GM19043 (cell line): ENCODE data around the gene CAND1.
"Not testable (repeated sequence)": the region's sequence is repeated elsewhere in the genome, so short reads cannot be mapped to it uniquely, and the experiment has no call there.

Experiments used
- ATAC-seq: cut with Tn5 transposase; IDR thresholded peaks from one replicate; pipeline ENCODE4 v1.9.1; 2021; ENCODE audit warnings: low read depth; ENCODE audit not compliant: unreplicated experiment

Gene CAND1

DNA sequence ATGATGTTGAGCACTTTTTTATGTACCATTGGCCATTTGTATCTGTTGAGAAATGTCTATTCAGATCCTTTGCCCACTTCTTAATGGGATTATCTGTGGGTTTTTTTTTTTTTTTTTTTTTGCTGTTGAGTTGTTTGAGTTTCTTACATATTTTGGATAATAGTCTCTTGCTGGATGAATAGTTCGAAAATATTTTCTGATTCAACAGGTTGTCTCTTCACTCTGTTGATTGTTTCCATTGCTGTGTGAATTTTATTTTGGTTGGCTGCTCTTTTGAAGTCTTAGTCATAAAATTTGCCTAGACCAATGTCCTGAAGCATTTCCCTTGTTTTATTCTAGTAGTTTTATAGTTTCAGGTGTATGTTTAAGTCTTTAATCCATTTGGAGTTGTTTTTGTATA, 64.5 kb downstream of the CAND1 start:
- ATAC-seq = no peak

DNA sequence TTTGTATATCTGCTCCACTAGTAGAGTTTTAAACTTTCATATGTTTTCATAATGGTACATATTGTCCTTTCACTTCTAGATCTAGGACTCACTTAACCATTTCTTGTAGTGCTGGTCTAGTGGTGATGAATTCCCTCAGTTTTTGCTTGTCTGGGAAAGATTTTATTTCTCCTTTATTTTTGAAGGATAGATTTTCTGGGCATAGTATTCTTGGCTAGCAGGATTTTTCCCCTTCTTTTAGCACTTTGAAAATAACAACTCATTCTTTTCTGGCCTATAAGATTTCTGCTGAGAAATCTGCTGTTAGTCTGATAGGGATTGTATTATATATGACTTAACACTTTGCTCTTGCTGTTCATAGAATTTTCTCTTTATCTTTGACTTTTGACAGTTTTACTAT, 69.3 kb downstream of the CAND1 start:
- ATAC-seq = no peak

DNA sequence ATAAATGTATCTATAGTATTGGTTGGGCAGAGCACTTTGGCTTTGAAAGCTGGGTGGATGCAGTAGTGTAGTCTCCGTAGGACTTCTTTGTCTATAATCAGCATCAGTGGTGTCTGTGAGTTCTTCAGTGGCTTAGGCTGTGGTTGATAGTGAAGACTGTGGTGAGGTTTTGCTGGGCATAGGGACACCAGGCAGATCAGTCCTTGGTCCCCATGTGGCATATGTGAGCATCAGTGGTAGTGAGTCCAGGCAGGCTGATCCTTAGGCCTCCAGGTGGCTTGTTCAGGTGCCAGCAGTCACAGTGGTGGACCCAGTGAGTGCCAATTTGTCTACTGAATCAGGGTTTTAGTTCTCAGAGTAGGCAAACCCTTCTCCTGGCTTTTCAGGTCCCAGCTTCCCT, 70.4 kb downstream of the CAND1 start:
- no peak for ATAC-seq

DNA sequence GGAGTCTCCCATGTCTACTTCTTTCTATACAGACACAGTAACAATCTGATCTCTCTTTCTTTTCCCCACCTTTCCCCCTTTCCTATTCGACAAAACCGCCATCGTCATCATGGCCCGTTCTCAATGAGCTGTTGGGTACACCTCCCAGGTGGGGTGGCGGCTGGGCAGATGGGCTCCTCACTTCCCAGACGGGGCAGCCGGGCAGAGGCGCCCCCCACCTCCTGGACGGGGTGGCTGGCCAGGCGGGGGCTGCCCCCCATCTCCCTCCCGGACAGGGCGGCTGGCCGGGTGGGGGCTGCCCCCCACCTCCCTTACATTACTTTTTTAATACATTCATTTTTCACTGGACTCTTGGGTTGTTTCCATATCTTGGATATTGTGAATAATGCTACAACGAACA, 71.9 kb downstream of the CAND1 start:
- not testable (repeated sequence) for ATAC-seq

DNA sequence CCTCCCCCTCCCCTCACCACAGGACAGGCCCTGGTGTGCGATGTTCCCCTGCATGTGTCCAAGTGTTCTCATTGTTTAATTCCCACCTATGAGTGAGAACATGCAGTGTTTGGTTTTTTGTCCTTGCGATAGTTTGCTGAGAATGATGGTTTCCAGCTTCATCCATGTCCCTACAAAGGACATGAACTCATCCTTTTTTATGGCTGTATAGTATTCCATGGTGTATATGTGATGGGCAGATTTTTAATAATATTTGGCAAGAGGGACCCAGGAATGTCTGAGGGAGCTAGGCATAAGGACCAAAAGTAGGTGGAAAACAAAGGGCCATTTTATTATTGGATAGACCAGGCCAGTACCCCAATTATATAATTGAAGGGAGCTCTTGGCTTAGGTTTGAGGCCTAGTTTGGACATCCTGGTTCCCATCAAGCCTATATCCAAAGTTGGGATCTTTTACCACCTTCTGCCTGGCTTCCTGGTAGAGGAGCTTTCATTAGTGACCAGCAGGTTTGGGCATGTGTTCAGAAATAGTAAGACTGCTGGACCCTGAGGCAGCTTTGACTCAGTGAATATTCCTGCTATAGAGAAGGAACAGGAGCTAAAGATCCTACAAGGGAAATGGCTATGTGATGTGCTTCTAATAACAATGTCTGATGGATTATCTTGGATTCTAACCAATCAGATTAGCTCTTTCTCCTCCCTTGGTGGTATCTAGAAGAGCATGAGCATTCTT, 76.0 kb downstream of the CAND1 start:
- ATAC-seq = no peak

DNA sequence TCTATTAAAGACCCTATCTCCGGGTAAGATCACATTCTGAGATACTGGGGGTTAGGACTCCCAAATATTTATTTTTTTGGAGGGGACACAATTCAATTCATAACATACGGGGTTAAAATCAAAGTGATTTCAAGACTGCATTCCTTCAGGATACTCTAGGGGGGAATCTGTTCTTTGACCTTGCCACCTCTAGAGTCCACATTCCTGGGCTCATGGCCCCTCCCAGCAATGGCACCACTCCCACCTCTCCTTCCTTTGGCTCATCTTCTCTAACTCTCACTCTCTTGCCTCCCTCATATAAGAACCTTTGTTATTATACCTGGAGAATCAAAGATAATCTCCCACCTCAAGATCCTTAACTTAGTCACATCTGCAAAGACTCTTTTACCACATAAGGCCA, 79.5 kb downstream of the CAND1 start:
- no peak for ATAC-seq

DNA sequence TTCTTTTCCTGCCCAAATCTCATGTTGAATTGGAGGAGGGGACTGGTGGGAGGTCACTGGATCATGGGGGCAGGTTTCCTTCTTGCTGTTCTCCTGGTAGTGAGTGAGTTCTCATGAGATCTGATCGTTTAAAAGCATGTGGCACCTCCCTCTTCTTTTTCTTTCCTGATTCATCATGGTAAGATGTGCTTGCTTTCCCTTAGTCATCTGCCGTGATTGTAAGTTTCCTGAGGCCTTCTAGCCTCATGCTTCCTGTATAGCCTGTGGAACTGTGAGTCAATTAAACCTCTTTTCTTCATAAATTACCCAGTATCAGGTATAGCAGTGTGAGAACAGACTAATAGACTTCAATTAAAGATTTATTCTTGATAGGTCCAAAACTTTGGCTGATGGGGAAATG, 83.5 kb downstream of the CAND1 start:
- ATAC-seq = no peak

DNA sequence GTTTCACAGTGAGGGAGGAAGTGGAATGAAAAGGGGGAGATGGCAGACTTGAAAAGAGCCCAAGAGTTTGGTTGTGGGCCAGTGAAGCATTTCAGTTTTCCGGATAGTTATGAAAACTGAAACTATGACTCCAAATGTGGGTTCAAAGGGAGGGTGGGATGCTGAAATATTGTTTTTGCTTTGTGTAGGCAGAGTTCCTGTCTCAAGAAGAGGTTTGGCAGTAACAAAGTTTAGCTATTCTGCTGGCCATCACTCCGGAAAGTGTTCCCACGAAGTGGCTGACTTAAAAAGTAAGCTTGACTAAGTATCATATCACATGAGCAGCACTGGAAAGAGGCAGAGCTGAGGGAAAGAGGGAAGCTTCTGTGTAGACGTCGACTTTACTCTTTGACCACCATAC, 85.2 kb downstream of the CAND1 start:
- ATAC-seq = no peak

DNA sequence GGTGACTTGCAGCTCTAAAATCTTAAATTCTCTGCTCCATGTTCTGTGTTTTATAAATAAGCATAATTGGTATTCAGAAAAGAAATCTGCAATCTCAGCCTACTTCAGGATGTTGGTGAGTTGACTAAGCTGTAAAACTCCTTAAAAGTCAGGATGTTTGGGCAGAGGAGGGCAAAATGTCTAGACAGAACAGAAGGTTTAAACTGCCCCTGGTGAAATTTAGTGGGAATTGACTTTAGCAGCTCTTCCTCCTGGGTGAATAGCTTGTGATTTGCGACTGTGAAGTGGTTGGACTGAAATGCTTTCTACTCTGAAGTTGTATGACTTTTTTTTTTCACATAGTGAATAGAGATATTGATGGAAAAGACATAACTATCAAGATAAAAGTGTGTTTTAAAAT, 85.8 kb downstream of the CAND1 start:
- ATAC-seq = no peak

DNA sequence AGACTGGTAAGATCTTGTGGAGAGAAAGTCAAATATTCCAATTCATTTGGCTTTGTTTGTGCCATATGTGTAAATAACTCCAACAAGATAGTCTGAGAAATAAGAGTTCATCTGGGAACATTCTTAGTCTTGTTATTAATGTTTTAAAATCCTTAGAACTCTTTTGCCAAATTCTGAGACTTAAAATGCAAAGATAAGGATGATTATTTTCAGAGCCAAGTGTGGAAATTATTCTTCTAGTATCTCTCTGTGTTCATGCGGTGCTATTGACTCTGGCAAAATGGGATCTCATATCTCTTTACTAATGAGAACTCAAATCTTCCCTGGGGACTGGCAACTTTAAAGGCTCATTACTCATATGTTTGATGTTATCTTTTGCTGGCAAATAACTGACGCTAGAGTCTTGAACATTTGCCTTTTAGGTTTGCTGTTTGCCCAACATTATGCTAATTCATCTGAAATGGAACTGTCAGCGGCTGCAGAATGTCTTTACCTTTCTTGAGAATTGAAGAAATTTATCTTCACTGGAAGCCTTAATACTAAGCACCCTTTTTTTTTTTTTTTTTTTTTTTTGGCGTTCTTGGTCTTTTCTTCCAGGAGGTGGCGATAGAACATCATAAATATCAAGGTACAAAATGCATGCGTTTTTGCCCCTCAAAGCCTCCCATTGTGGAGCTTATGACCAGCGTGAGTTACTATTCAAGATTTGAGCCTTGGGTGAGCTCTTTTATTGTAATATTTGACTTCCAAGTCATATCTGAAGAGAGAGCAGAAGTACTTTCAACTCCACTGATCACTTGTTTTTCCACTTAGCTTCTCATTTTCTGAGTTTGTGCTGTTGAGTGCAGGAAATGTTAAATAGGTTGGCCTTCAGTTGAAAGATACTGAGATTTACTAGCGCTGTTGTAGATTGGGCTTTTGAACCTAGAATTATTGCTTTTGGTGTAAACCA, 86.5 kb downstream of the CAND1 start:
- no peak for ATAC-seq

DNA sequence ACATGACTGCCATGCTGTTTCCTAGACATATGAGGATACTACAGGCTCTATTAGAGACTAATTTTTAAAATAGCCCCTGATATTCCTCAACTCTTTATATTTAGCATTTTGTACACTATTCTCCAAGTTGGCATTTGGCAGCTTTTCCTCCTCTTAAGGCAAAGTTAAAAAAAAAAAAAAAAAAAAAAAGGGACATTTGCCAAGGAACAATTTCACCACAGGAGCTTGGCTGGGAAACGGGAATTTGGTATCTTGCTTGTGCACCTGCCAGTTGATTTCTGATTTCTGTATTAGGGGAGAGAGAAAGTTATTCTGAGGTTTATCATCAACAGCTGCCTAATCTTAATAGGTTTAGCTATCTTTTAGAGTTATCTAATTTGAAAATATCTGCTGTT, 87.2 kb downstream of the CAND1 start:
- ATAC-seq = no peak

DNA sequence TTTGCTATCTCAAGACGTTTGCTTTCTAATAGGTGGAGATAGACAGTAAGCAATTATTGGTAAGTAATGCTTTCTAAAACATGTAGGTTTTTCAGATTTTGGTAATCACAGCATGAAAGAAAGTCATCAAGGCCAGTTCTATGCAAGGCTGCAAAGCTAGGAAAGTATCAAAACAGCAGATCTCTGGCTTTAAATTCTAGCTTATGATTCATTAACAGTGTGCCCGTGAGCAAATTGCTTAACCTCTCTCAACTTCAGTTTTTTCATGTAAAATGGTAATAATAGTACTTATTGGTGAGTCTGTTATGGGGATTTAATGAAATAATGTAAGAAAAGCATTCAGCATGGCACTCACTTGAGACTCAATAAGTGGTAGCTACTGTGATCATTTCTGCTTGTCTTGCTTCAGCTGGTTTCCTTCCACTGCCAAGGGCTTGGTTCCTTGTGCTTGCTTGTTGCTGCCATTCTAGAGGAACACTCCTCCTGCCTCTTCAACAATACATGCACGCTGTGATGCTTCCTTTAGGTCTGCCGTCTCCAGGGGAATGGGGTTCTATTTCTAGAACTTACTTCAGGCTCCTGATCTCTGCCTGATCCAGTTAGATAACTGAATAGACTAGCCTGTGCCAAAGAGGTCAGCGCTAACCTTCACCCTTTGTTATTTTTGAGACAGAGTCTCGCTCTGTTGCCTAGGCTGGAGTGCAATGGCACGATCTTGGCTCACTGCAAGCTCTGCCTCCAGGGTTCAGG, 88.4 kb downstream of the CAND1 start:
- no peak for ATAC-seq

DNA sequence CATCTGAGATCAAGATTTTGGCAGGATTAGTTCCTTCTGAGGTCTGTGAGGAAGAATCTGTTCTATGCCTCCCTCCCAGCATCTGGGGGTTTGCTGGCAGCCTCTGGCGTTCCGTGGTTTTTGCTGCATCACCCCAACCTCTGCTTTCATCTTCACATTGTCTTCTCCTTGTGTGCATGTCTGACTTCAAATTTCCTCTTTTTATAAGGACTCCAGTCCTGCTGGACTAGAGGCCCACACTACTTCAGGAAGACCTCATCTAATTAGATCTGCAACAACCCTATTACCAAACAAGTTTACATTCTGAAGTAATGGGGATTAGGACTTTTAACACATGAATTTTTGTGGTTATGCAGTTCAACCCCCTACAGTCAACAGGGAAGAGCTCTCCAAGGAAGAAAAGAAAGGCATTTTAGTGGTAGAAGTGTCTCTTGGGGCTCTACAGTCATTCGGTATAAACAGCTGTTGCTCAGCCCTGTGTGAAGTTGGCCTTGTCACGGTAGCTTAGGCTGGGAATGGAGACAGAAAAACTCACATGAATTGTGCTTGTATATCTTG, 89.7 kb downstream of the CAND1 start:
- ATAC-seq = peak; percentile 48

DNA sequence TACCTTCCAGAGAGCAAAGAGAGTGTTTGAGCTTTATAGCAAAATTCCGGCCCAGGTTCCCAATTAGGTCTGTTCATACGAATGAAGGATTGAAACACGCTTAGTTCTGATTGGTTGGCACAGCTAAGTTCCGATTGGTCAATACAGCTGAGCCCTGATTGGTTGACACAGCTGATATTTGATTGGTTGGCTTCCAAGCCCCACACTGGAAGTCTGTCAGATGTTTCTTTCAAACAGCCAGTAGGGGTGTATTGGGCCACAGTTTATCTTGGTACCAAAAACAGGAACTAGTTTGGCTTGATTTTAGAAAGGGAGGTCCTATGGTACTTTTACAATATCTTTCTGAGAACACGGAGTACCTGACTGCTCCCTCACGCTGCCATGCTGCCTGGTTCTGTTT, 93.4 kb downstream of the CAND1 start:
- no peak for ATAC-seq

DNA sequence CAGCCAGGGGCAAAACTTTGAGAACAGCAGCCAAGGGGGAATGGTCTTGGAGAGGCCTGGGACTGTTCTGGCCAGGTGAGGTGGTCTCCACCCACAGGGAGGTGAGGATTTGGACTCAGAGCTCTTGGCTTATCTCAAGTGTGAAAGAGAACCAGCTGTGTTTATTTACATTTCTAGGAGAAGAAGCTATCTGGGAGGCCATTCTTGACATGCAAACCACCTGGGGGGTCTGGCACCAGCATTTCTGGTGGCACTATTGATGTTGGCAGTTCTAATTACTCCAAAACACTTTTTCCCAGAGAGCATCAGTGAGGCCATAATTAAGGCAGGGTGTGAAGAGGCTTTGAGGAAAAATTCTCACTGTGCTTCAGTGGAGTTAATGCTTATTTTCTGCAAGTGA, 95.1 kb downstream of the CAND1 start:
- ATAC-seq = no peak

DNA sequence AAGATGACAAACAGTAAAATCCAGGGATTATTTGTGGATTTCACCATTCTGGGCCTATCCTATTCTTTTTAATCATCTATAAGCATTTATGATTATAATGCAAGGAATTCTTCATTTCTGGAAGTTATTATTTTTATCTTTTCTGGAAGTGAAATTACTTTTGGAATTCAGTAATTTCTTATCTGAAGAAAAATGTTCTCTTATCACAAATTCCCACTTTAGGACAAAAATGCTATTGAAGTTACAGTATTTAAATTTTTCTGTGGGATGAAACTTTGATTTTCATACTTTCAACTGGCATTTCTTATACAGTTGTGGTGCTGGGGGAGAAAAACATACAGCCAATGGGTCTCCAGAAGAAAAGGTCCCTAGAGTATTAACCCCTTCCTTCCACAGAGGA, 96.0 kb downstream of the CAND1 start:
- ATAC-seq = no peak

DNA sequence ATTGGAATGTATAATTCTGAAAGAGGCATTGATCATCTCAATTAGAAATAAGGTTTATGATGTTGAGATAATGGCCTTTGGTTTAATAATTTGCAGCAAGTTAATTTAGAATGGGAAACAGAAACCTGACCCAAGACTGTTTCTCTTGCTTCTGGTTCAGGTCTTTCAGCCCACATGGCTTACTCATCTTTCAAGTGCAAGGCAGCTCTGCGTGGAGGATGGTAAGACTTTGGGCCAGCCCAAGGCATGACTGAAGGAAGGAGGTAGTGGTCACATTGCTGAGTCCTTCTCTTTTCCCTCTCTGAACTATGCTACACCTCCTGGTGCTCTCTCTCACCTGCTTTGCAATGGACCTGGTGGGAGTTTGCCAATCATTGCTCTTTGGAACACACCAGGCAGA, 98.7 kb downstream of the CAND1 start:
- ATAC-seq = no peak
